PC-3 (cell line): Measurements from ENCODE around the gene GMPR. TPM values are rescaled to one million over a fixed set of nuclear protein-coding genes. Genes with fewer than 3 reads are reported as not detected.

ENCODE experiments used
- ATAC-seq: fragments of 200-7000 bp; cut with Tn5 transposase; 2 replicates; pipeline ENCODE4 v1.9.1; 2020; ENCODE audit warnings: mild to moderate bottlenecking, moderate library complexity
- BruUV-seq: library from RNA; stranded (reverse); fragments of 400-500 nt; replicated peaks from 2 replicates; lab custom pipeline; 2021; lab: Mats Ljungman, UMichigan
- CTCF ChIA-PET: fragments of 300-600 bp; sonication (Branson Sonifier 250); formaldehyde crosslinking; loops from one replicate; lab custom pipeline; 2022; ENCODE audit warnings: antibody characterized with exemption; lab: Charles Lee
- POLR2A ChIA-PET: fragments of 300-600 bp; sonication (Branson Sonifier 250); formaldehyde crosslinking; loops from one replicate; lab custom pipeline; 2022; ENCODE audit warnings: antibody characterized with exemption; ENCODE audit not compliant: unreplicated experiment; lab: Charles Lee
- DNase-seq: peaks from one replicate; pipeline ENCODE4 v3.0.0-alpha.2; 2015
- H2AFZ ChIP-seq: fragments of 300-600 bp; sonication (generic); 2 replicates; pipeline ENCODE4 v1.6.0; 2016; ENCODE audit warnings: antibody characterized with exemption, low read length
- H3F3A ChIP-seq: fragments of 300-600 bp; sonication (generic); one replicate; pipeline ENCODE4 v1.6.0; 2017; ENCODE audit warnings: antibody characterized with exemption, low read length, control low read depth, mild to moderate bottlenecking; ENCODE audit not compliant: unreplicated experiment
- H3K27ac ChIP-seq: fragments of 300-600 bp; sonication (generic); 2 replicates; pipeline ENCODE4 v1.5.1; 2016; ENCODE audit warnings: mild to moderate bottlenecking, low read length
- H3K27me3 ChIP-seq: fragments of 300-600 bp; sonication (generic); 2 replicates; pipeline ENCODE4 v1.6.1; 2016; ENCODE audit warnings: low read length, mixed read lengths
- H3K36me3 ChIP-seq: fragments of 300-600 bp; sonication (generic); 2 replicates; pipeline ENCODE4 v1.6.1; 2016; ENCODE audit warnings: low read depth, mixed run types, low read length, mixed read lengths
- H3K4me1 ChIP-seq: fragments of 300-600 bp; sonication (generic); 2 replicates; pipeline ENCODE4 v1.5.1; 2016; ENCODE audit warnings: low read length; ENCODE audit not compliant: insufficient read depth
- H3K4me2 ChIP-seq: fragments of 300-600 bp; sonication (generic); 2 replicates; pipeline ENCODE4 v1.6.0; 2016; ENCODE audit warnings: low read length
- H3K4me3 ChIP-seq: fragments of 300-600 bp; sonication (generic); 2 replicates; pipeline ENCODE4 v1.5.1; 2016; ENCODE audit warnings: mild to moderate bottlenecking, low read length, mixed read lengths
- H3K79me2 ChIP-seq: fragments of 300-600 bp; sonication (generic); 2 replicates; pipeline ENCODE4 v1.6.1; 2017; ENCODE audit warnings: low read length, mixed read lengths
- H3K9ac ChIP-seq: fragments of 300-600 bp; sonication (generic); 2 replicates; pipeline ENCODE4 v1.6.0; 2016; ENCODE audit warnings: mild to moderate bottlenecking, low read length
- H3K9me2 ChIP-seq: fragments of 300-600 bp; sonication (generic); replicated peaks from 2 replicates; pipeline ENCODE4 v1.6.1; 2016; ENCODE audit warnings: mixed run types, low read length, mixed read lengths
- H3K9me3 ChIP-seq: fragments of 300-600 bp; sonication (generic); 2 replicates; pipeline ENCODE4 v1.6.1; 2016; ENCODE audit warnings: low read length, mixed read lengths
- H4K20me1 ChIP-seq: fragments of 300-600 bp; sonication (generic); 2 replicates; pipeline ENCODE4 v1.6.1; 2016; ENCODE audit warnings: low read length, mixed read lengths
- CTCF ChIP-seq: fragments of 300-600 bp; sonication (generic); conservative IDR thresholded peaks from 2 replicates; pipeline ENCODE4 v1.5.1; 2017; ENCODE audit warnings: antibody characterized with exemption, low read depth, mild to moderate bottlenecking, low read length
- EZH2 ChIP-seq: fragments of 300-600 bp; sonication (generic); IDR thresholded peaks from one replicate; pipeline ENCODE4 v1.6.1; 2017; ENCODE audit warnings: antibody characterized with exemption, mild to moderate bottlenecking, low read length; ENCODE audit not compliant: unreplicated experiment
- EZH2phosphoT487 ChIP-seq: fragments of 300-600 bp; sonication (generic); IDR thresholded peaks from 2 replicates; pipeline ENCODE4 v1.6.1; 2018; ENCODE audit warnings: mild to moderate bottlenecking, antibody characterized with exemption, low read length, borderline replicate concordance
- intact Hi-C: fragments of 100-400 bp; cut with micrococcal nuclease; formaldehyde crosslinking; loops from 2 replicates; pipeline ENCODE4 v1.9.0; 2023
- total RNA-seq: library from RNA; depleted of rRNA; stranded (reverse); fragments of >200 nt; gene quantifications from 2 replicates; pipeline ENCODE4 v1.2.3, GENCODE V29; 2014

The GMPR gene
- total RNA-seq, 1 experiment from 2014 or later = 5.8 TPM

GRCh38 chr6:16332175-16332542 lies 93.8 kb downstream of the GMPR start:
- ATAC-seq = peak; percentile 78
- ChIA-PET POLR2A (interaction anchor here (0.6 kb wide), 1 partner anchor 486 kb away, joined by 6 read pairs; no protein-coding TSS in a partner anchor), CTCF (interaction anchor here (0.6 to 1.1 kb wide), 3 partner anchors 8 to 191 kb away, joined by 3 to 17 read pairs (median 8); no protein-coding TSS in a partner anchor)
- Histone ChIP-seq H3K27me3 (no peaks in the 10 kb centered on the region), H4K20me1 (no peaks in the 10 kb centered on the region), H2AFZ (0 out of 2 replicates have a peak overlapping the region, but pooled peaks have one; percentile 24), H3K27ac (peak overlapping the region; percentile 8; the same call in 1 of the 2 replicates), H3K4me1 (peaks cover 36% of the 10 kb centered on the region), H3K4me3 (peak overlapping the region; percentile 41; the same call in 1 of the 2 replicates), H3K4me2 (peak overlapping the region; percentile 67), H3F3A (no peaks in the 10 kb centered on the region), H3K9me3 (no peaks in the 10 kb centered on the region), H3K9ac (no peak overlapping the region), H3K36me3 (no peaks in the 10 kb centered on the region), H3K9me2 (no peaks in the 10 kb centered on the region), H3K79me2 (no peaks in the 10 kb centered on the region)
- BruUV-seq = no TSS peak
- DNase-seq = peak; percentile 83
- no peak for TF ChIP-seq EZH2
- TF ChIP-seq CTCF = peak; percentile 95
- intact Hi-C loops = loop anchor here (1.0 to 10.0 kb wide), 6 partner anchors 77 to 760 kb away; no protein-coding TSS in a partner anchor

DNA sequence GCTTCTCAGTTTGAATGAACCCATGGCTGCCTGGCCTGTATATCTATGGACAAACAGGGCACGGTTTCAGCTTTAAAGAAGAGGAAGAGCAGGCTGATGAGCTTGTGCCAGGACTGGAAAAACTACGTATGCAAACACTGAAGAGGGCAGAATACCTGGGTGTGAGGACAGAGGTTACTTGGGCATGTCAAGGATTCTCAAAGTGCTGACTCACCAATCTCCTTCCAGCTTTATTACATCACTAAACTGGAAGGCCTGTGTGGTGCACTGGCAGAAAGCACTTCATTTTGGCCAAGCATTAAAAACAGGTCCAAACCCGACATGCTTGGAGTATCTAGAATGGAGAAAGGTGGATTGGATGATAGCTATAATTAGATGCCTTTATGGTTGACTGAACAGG lies 95.2 kb downstream of the GMPR start:
- Histone ChIP-seq H3K4me3 (no peak overlapping the region), H3K9me2 (no peaks in the 10 kb centered on the region), H2AFZ (no peak overlapping the region), H3K9ac (no peak overlapping the region), H3K27me3 (no peaks in the 10 kb centered on the region), H3K4me1 (peaks cover 42% of the 10 kb centered on the region), H3F3A (no peaks in the 10 kb centered on the region), H3K4me2 (peak overlapping the region; percentile 4), H3K36me3 (no peaks in the 10 kb centered on the region), H3K9me3 (no peaks in the 10 kb centered on the region), H3K27ac (peak overlapping the region; percentile 65), H3K79me2 (no peaks in the 10 kb centered on the region), H4K20me1 (no peaks in the 10 kb centered on the region)
- intact Hi-C loops = loop anchor here (2.0 to 10.0 kb wide), 5 partner anchors 164 to 759 kb away; no protein-coding TSS in a partner anchor
- ChIA-PET POLR2A (interaction anchor here (0.6 kb wide), 1 partner anchor 80 kb away, joined by 3 read pairs; no protein-coding TSS in a partner anchor), CTCF (interaction anchor here (0.6 to 1.2 kb wide), 2 partner anchors 12 to 177 kb away, joined by 3 to 4 read pairs; no protein-coding TSS in a partner anchor)
- ATAC-seq (peak; percentile 30), DNase-seq (peak; percentile 84)
- BruUV-seq = no TSS peak
- TF ChIP-seq CTCF (no peak), EZH2phosphoT487 (no peak), EZH2 (no peak)

DNA sequence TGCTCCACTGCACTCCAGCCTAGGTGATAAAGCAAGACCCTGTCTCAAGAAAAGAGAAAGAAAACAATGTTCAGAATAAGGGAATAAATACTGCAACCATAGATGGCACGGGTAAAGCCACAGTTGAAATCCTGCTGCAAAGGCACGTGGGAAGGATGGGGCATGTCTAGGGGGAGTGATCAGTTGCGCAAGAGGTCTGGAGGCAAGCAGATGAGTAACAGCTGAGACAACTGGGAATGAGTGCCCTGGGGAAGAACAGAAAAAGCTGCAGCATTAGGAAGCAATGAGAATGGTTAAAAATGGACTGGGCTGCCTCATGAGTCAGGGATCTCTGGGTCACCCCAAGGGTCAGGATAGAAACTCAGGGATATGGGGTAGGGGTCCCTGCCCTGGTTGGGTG lies 96.3 kb downstream of the GMPR start:
- peaks cover 51% of the 10 kb centered on the region for H3K4me1 ChIP-seq
- no peak overlapping the region for H2AFZ ChIP-seq
- peak overlapping the region; percentile 65 for H3K27ac ChIP-seq
- H3K79me2 ChIP-seq = no peaks in the 10 kb centered on the region
- ATAC-seq (peak; percentile 48), DNase-seq (peak; percentile 85)
- H3F3A ChIP-seq = no peaks in the 10 kb centered on the region
- no peak overlapping the region for H3K9ac ChIP-seq
- H3K4me3 ChIP-seq = no peak overlapping the region
- ChIA-PET POLR2A (interaction anchor here (0.6 kb wide), 1 partner anchor 424 kb away, joined by 19 read pairs; no protein-coding TSS in a partner anchor), CTCF (interaction anchor here (0.6 kb wide), 1 partner anchor 379 kb away, joined by 3 read pairs; no protein-coding TSS in a partner anchor)
- no peaks in the 10 kb centered on the region for H3K9me3 ChIP-seq
- intact Hi-C loops = loop anchor here (5.0 to 10.0 kb wide), 4 partner anchors 163 to 758 kb away; no protein-coding TSS in a partner anchor
- H3K36me3 ChIP-seq = no peaks in the 10 kb centered on the region
- TF ChIP-seq EZH2phosphoT487 (no peak), CTCF (no peak), EZH2 (no peak)
- H4K20me1 ChIP-seq = no peaks in the 10 kb centered on the region
- H3K27me3 ChIP-seq = no peaks in the 10 kb centered on the region
- peak overlapping the region; percentile 29; the same call in 1 of the 2 replicates for H3K4me2 ChIP-seq
- no peaks in the 10 kb centered on the region for H3K9me2 ChIP-seq
- no TSS peak for BruUV-seq
